Smooth muscle cell (in vitro differentiated cells): ENCODE measurements around the gene CSRP3. TPM values are rescaled to one million over a fixed set of nuclear protein-coding genes. Genes with fewer than 3 reads are reported as not detected.

Experiments
- DNase-seq: peaks from one replicate; lab custom pipeline; 2025; ENCODE audit not compliant: unreplicated experiment; lab: John Stamatoyannopoulos, UW
- H2AFZ ChIP-seq: fragments of 200-600 bp; sonication (generic); 2 replicates; pipeline ENCODE4 v1.6.0; 2016; ENCODE audit warnings: antibody characterized with exemption, low read depth, mild to moderate bottlenecking
- H3F3A ChIP-seq: fragments of 200-600 bp; sonication (generic); 2 replicates; pipeline ENCODE4 v1.6.0; 2017; ENCODE audit warnings: antibody characterized with exemption, low read depth
- H3K27ac ChIP-seq: fragments of 200-600 bp; sonication (generic); 2 replicates; pipeline ENCODE4 v1.5.1; 2016; ENCODE audit warnings: low read depth, mild to moderate bottlenecking
- H3K27me3 ChIP-seq: fragments of 200-600 bp; sonication (generic); 2 replicates; pipeline ENCODE4 v1.6.1; 2016; ENCODE audit warnings: low read depth, mild to moderate bottlenecking
- H3K36me3 ChIP-seq: fragments of 200-600 bp; sonication (generic); 2 replicates; pipeline ENCODE4 v1.5.1; 2016; ENCODE audit warnings: low read depth
- H3K4me1 ChIP-seq: fragments of 200-600 bp; sonication (generic); 2 replicates; pipeline ENCODE4 v1.5.1; 2016; ENCODE audit warnings: low read depth
- H3K4me2 ChIP-seq: fragments of 200-600 bp; sonication (generic); 2 replicates; pipeline ENCODE4 v1.6.0; 2016; ENCODE audit warnings: mild to moderate bottlenecking
- H3K4me3 ChIP-seq: fragments of 200-600 bp; sonication (generic); 2 replicates; pipeline ENCODE4 v1.5.1; 2016; ENCODE audit warnings: mild to moderate bottlenecking
- H3K79me2 ChIP-seq: fragments of 200-600 bp; sonication (generic); 2 replicates; pipeline ENCODE4 v1.6.0; 2016; ENCODE audit warnings: low read depth, mild to moderate bottlenecking
- H3K9ac ChIP-seq: fragments of 200-600 bp; sonication (generic); 2 replicates; pipeline ENCODE4 v1.6.0; 2016; ENCODE audit warnings: low read depth
- H3K9me3 ChIP-seq: fragments of 200-600 bp; sonication (generic); replicated peaks from 2 replicates; pipeline ENCODE4 v1.5.1; 2016; ENCODE audit warnings: low read depth
- H4K20me1 ChIP-seq: fragments of 200-600 bp; sonication (generic); 2 replicates; pipeline ENCODE4 v1.6.0; 2016; ENCODE audit warnings: low read depth
- WGBS: methylation state at CpG from one replicate; pipeline ENCODE4 v1.1.7; 2016; ENCODE audit warnings: low lambda C conversion rate; 5-methylcytosine and 5-hydroxymethylcytosine counted together
- polyA plus RNA-seq: library from polyadenylated mRNA; unstranded; fragments of >200 nt; fragmentation: Nextera tagmentation; extraction: Ambion mirVana; gene quantifications from 2 replicates; pipeline ENCODE4 v1.2.1, GENCODE V29; 2016
- total RNA-seq: library from RNA; depleted of rRNA; stranded (reverse); fragments of >200 nt; gene quantifications from 2 replicates; pipeline ENCODE4 v1.2.3, GENCODE V29; 2014
- TF ChIP-seq, protein P1 (sequence below): fragments of 200-600 bp; sonication (generic); IDR thresholded peaks from 2 replicates; pipeline ENCODE4 v1.5.1; 2017; ENCODE audit warnings: borderline replicate concordance, mild to moderate bottlenecking, antibody characterized with exemption; ENCODE audit not compliant: insufficient read depth, poor library complexity, severe bottlenecking

Gene CSRP3
- total and polyA plus RNA-seq, 2 experiments from 2014 or later, result not detected

DNA sequence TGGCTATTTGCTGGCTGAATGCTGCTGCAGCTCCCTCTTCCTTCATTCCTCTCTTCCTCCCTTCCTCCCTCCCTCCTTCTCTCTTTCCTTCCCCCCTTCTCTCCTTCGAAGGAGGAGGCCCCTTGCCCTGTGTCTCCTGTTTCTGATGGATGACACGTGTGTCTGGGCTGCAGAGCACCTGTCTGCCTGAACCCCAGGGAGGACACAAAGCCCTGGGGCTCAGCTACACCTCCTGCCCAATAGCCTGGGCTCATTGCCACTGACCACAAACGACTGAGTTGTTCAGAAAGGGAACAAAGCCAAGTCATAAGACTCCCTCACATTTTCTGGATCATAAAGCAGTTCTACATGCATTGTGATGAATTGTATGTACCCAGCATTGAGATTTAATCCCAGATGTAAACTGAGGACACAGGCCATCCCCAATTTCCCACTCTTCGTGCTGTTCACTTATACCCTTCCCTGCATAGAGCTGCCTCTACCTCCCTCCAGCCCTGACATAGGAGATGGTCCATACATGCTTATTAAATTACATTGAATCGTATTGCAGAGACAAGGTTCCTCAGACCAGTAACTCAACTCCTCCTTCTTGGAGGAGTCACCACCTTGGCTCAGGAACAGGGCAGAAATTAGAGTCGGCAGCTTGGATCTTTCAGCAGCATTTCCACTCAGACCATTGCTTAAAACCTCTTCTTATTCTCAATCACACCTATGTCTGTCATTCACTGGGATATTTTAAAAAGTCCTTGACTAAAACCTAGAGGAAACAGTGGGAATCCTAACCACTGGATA is 1.2 kb downstream of the CSRP3 start:
- Histone ChIP-seq H3K9ac (no peak overlapping the region), H3K4me3 (no peak overlapping the region), H3K9me3 (no peaks in the 10 kb centered on the region), H4K20me1 (no peaks in the 10 kb centered on the region), H3F3A (no peaks in the 10 kb centered on the region), H3K4me2 (no peak overlapping the region), H2AFZ (no peak overlapping the region), H3K4me1 (no peaks in the 10 kb centered on the region), H3K27me3 (no peaks in the 10 kb centered on the region), H3K79me2 (no peaks in the 10 kb centered on the region), H3K27ac (no peak overlapping the region), H3K36me3 (no peaks in the 10 kb centered on the region)
- TF ChIP-seq, protein P1, sequence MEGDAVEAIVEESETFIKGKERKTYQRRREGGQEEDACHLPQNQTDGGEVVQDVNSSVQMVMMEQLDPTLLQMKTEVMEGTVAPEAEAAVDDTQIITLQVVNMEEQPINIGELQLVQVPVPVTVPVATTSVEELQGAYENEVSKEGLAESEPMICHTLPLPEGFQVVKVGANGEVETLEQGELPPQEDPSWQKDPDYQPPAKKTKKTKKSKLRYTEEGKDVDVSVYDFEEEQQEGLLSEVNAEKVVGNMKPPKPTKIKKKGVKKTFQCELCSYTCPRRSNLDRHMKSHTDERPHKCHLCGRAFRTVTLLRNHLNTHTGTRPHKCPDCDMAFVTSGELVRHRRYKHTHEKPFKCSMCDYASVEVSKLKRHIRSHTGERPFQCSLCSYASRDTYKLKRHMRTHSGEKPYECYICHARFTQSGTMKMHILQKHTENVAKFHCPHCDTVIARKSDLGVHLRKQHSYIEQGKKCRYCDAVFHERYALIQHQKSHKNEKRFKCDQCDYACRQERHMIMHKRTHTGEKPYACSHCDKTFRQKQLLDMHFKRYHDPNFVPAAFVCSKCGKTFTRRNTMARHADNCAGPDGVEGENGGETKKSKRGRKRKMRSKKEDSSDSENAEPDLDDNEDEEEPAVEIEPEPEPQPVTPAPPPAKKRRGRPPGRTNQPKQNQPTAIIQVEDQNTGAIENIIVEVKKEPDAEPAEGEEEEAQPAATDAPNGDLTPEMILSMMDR, result no peak
- 72% methylated on average over 6 of the region's 6 CpGs for WGBS
- DNase-seq, result no peak

DNA sequence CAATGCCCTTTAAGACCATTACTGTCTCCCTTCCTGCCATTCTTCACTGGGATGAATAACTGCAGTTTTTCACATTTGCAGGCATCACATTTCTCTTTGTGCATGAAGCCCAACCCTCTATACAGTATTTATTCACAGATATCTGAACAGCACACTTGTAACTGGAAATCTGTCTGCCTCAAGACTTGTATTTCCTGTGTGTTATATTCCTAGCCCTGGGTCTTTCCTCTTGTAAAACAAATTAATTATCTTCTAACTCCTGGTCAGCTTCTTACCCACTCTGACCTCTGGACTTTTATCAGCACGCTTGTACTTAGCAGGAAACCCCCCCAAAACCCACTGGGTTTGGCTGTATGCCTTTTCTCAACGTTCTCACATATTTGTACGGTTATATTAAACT is 2.0 kb downstream of the CSRP3 start:
- Histone ChIP-seq H3K9ac (no peak overlapping the region), H3K4me2 (no peak overlapping the region), H2AFZ (no peak overlapping the region), H3K9me3 (no peaks in the 10 kb centered on the region), H4K20me1 (no peaks in the 10 kb centered on the region), H3K27me3 (no peaks in the 10 kb centered on the region), H3K79me2 (no peaks in the 10 kb centered on the region), H3K27ac (no peak overlapping the region), H3K4me1 (no peaks in the 10 kb centered on the region), H3K36me3 (no peaks in the 10 kb centered on the region), H3F3A (no peaks in the 10 kb centered on the region), H3K4me3 (no peak overlapping the region)
- 30% methylated on average over 3 of the region's 3 CpGs for WGBS
- TF ChIP-seq, protein P1, result no peak
- no peak for DNase-seq

DNA sequence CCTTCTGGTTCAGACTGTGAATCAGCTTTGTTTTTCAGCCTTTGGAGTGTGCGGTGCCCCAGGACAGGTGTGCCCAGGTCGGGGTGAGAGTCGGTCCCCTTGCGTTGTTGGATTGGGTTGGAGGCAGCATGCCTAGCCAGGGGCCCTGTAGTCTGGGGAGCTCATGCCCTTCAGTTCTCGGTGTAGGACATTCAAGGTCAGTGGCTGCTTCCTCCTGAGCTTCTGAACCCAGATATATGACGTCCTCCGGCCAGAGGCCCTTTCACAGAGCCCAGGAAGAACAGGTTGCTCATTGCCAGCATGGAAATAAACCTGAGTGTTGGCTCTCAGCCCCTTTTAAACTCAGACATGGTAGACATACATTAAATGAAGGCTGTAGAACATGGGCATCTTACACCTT is 2.7 kb downstream of the CSRP3 start:
- TF ChIP-seq, protein P1, result no peak
- no peaks in the 10 kb centered on the region for H3K36me3 ChIP-seq
- no peak overlapping the region for H2AFZ ChIP-seq
- H4K20me1 ChIP-seq, result no peaks in the 10 kb centered on the region
- no peak overlapping the region for H3K9ac ChIP-seq
- no peaks in the 10 kb centered on the region for H3K4me1 ChIP-seq
- H3K79me2 ChIP-seq, result no peaks in the 10 kb centered on the region
- no peak for DNase-seq
- H3K27ac ChIP-seq, result no peak overlapping the region
- no peaks in the 10 kb centered on the region for H3F3A ChIP-seq
- H3K9me3 ChIP-seq, result no peaks in the 10 kb centered on the region
- H3K4me3 ChIP-seq, result no peak overlapping the region
- WGBS, result 90% methylated on average over 7 of the region's 7 CpGs
- H3K27me3 ChIP-seq, result no peaks in the 10 kb centered on the region
- H3K4me2 ChIP-seq, result no peak overlapping the region

DNA sequence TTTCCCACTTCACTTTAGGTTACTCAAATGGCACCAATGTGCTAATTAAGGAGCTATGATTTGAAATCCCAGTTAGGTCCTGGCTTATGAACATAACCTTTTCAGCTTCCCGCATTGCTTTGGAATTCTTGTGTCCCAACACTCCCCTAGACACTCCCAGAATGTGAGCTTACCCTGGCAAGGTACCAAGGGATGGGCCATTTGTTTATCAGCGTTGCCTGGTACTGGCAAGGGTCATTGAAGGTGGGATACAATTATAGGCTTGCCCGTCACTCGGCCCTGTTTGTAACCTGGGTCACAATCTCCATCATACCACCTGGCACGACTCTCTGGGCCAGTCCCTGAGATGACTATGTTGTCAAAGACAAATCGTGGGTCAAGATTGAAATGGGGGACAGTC is 5.4 kb downstream of the CSRP3 start:
- no peaks in the 10 kb centered on the region for H3K4me1 ChIP-seq
- H2AFZ ChIP-seq, result no peak overlapping the region
- 87% methylated on average over 6 of the region's 6 CpGs for WGBS
- H3K4me3 ChIP-seq, result no peak overlapping the region
- DNase-seq, result no peak
- H3K9me3 ChIP-seq, result no peaks in the 10 kb centered on the region
- H3K27ac ChIP-seq, result no peak overlapping the region
- H3K9ac ChIP-seq, result no peak overlapping the region
- TF ChIP-seq, protein P1, result no peak
- H3F3A ChIP-seq, result no peaks in the 10 kb centered on the region
- H3K27me3 ChIP-seq, result no peaks in the 10 kb centered on the region
- H4K20me1 ChIP-seq, result no peaks in the 10 kb centered on the region
- no peak overlapping the region for H3K4me2 ChIP-seq
- H3K79me2 ChIP-seq, result no peaks in the 10 kb centered on the region
- no peaks in the 10 kb centered on the region for H3K36me3 ChIP-seq
